ENCODE results near the gene SORL1.

Gene SORL1

DNA sequence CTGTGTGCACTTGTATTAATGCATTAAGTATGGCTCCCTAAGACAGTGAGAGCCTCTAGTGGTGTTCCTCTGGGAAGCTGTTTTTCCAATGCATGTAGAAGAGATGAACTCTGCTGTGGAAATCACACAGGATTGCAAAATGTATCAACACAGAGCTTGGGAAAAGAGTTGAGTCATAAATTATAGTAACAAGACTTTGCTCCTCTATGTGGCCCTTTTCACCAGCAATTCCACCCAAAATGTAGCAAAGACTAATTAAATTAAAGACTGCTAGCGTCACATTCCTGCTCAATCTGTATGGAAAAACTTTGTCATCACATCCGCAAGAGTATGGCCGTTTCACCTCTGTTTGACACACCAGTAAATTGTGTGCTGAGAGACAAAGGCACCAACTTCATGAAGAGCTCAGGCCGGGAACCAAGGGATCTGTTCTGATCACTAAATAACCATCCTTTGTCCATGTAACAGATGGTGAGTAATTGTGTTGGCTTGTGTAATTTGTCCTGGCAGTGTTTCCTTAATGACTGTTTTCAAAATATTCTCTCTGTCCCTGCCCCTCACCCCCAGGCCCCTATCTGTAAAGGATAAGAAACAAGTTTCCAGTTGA is 209.9 kb downstream of the SORL1 start:
- DNase-seq (ENCODE audit: low read depth), result peak; percentile 81

GRCh38 chr11:121664144-121664543 is 212.0 kb downstream of the SORL1 start:
- DNase-seq (ENCODE audit: low read depth), result no peak

DNA sequence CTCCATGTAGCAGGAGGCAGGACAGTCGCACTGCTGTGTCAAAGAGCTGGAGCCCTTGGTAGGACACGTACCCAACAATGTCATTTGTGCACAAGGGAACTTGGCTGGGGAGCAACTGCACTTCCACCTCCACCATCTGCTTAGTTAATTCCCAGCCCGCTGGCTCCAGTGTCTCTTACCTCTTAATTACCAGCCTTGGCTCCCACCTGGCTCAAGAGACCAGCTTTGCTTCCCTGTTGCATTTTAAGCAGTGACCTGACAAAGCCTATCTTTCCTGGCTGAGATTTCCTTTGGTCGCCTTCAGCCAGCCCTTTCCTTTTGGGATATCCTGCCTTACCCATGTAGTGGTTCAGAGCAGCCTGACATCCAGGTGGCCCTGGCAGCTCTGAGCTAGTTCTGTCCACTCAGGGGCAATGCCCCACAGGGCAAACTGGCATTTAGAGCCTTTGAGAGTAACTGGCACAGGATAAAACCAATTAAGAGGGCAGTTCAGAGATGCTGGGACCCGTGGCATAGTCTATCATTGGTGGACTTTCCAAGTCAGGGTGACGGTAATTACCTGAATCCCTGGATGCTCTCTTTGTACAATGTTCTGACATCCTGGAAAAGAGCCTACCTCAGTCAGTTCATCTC is 213.2 kb downstream of the SORL1 start:
- DNase-seq (ENCODE audit: low read depth), result no peak

- no peak for DNase-seq (ENCODE audit: low read depth)
Observed at GRCh38 chr11:121667836-121668235, 215.7 kb downstream of the SORL1 start.

GRCh38 chr11:121669422-121669821 is 217.3 kb downstream of the SORL1 start:
- no peak for DNase-seq (ENCODE audit: low read depth)

GRCh38 chr11:121670266-121670665 is 218.2 kb downstream of the SORL1 start:
- DNase-seq (ENCODE audit: low read depth), result no peak

GRCh38 chr11:121670805-121671282 is 218.7 kb downstream of the SORL1 start:
- no peak for DNase-seq (ENCODE audit: low read depth)

DNA sequence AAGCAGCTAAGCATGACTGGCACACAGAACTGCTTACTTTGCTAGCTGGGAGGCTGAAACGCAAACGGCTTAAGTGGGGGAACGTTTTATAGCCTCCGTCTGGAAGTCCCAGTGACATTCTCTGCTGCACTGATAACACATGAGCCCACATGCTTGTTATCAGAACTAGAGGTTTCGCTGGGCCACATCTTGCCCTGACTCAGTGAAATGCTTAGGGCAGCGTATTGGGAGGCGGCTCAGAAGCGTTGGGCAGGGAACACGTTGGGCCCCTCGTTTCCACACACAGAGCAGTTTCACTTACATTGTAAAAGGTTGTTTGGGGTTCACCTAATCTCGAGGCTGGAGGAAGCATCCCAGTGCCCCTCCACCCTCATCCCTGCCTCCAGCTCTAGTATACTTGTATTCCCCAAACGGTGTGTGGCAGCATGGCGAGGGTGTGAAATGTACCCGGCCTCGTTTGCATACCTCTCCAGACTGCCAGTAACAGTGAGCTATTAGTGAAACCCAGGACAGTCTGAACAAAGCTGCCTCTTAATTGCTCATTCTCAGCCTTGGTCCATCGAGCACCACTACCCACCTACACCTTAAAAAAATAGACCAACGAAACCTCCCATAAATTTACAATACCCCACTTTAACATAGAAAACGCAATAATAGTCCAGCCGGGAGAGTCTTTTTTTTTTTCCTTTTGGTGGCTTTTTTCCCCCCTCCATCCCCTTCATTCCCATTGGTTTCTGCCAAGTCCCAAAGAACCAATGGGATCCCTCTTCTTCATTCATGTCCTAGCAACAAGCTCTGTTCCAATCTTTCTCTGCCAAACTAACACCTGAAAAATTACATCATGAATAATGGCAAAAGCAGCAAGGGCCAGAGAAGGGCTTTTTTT is 219.4 kb downstream of the SORL1 start:
- DNase-seq (ENCODE audit: low read depth), result peak; percentile 65

- DNase-seq (ENCODE audit: low read depth), result no peak
Observed at GRCh38 chr11:121672630-121673487, 220.7 kb downstream of the SORL1 start.

DNA sequence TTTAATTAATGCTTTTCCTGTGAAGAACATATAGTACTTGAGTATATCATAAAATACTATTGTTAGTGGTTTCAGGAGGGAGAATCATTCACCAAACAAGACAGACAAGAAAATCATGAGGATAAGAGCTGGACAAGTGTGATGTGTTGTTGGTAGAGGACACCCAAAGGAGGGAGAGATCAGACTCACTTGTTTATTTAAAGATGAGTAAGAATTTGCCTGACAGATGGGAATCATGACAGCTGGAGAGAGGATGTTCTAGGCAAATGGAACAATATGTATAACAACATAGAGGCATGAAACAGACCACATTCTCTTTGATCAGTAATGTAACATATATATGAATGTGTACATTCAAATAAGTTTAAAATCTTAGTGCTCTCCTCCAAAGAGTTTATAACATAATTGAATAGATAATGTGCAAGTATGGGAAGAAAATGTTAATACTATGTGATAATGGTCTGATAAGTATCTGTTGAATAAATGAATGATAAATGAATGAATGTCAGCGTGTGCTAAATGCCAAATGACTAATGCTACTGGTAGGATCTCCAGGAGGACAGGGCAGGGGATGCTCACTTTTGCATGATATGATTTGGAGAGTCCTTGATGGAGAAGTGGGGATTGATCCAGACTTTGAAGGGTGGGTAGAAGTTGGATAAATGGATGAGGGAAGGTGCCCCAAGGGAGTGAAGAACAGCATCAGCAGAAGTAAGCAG is 229.6 kb downstream of the SORL1 start:
- DNase-seq (ENCODE audit: low read depth), result no peak

All from iris pigment epithelial cell (primary cell).